Adipose tissue (tissue), 3 donors: ENCODE data around the gene AK8. TPM values are rescaled to one million over a fixed set of nuclear protein-coding genes. Genes with fewer than 3 reads are reported as not detected.

Experiments
- H3K27ac ChIP-seq: one replicate; pipeline ENCODE4 v1.5.1; 2013; ENCODE audit warnings: low read depth, low read length
- WGBS, 3 donors: extraction: QIAGEN DNeasy Blood & Tissue Kit; methylation state at CpG; one replicate each; pipeline ENCODE4 v1.1.7; 2013; 5-methylcytosine and 5-hydroxymethylcytosine counted together
- polyA plus RNA-seq, 3 donors: library from polyadenylated mRNA; stranded (reverse); fragments of 200-250 nt; gene quantifications; one replicate each; pipeline ENCODE4 v1.2.3, GENCODE V29; 2013
- donor health status: healthy with polysubstance abuse.
- donor health status: Bipolar disorder and iron deficiency.
- donor health status: healthy.

AK8 gene
- polyA plus RNA-seq, 3 donors: 0.12 to 0.66 TPM; not detected in 1

DNA sequence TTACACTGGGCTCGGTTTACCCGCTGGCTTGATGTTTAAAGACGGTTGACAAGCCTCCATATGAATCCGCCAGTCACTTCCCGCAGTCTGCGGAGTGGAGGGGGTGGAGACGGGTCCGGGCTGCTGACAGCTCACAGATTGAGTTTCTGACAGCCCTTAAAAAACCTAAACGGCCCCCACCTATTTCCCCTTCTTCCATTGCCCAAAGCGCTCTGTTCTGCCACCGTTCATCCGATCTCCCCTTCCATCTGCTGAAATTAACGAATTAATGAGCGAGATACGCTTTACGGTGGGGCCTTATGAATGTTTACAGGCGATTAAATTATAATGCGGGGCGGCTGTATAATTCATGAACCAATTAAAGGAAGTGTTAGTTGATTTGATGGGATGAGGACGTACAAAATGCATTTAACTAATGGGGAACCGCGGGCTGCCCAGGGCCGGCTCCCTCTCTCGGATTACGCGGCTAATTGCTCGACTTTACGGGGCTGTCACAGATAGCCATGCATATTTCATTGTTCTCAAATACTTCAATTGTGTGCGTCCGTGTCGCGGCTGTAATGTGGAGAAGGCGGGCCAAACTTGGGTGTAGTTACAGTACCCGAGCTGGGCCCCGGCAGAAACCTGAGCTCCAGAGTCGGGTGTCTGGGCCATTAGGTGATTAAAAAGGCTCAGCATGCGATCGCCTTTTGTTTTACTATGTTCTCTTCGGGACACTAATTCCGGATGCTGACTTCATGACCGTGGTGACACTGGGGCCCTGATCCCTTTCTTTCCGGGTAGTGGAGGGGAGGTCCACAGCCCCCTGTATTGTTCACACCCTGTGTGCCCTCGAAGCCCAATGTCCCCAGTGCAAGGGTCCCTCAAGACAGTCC is 133.0 kb downstream of the AK8 start:
- 15 to 29% (median 15%) methylated on average over 43 of the region's 43 CpGs for WGBS, 3 donors
- no peak overlapping the region for H3K27ac ChIP-seq

DNA sequence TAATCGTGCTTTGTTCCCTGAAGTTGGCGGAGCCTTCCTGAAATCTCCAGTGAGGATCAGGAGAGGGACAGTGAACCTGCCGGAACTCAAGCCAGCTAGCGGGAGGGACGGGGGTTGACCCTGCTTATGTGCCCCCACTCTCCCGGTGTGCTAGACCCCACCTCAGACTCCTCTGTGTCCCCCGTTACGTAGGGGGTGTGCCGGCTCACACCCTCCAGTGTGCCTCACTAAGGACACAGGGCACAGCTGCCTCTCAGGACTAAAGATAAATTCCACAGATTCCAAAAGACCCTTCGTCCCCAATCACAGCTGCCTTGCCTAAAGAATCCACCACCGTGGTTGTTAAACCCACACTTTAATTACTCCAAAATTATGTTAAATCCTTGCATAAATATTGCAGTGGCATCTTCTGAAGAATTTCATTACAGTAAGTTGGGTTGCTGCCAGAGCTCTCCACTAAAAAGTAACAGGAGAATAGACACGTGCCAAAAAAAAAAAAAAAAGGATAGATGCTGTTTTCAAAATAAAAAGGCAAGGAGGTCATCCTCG is 134.1 kb downstream of the AK8 start:
- H3K27ac ChIP-seq: no peak overlapping the region
- 31 to 38% (median 37%) methylated on average over 13 of the region's 13 CpGs for WGBS, 3 donors

DNA sequence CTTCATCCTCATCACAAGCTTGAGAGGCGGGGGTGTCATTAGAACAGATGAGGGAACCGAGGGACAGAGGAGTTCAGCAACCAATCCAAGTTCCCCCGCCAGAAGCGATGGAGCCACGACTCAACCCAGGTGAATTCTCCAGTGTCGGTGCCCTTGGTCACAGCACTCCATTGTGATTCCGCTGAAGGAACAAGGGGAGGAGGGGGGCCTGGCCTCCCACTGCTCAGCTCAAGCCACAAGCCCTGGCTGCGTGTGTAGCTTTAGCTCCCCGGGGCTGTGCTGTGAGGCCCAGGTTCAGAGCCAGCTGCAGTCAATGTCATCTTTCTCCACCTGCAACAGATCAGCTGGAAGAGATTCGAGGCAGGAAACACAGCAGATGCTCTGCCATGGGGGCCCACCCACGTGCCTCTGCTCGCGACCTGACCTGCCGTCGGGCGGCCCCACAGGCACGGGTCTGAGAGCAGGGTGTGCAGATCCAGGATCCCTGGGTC is 135.2 kb downstream of the AK8 start:
- H3K27ac ChIP-seq: no peak overlapping the region
- WGBS, 3 donors: 46 to 54% (median 50%) methylated on average over 17 of the region's 17 CpGs

DNA sequence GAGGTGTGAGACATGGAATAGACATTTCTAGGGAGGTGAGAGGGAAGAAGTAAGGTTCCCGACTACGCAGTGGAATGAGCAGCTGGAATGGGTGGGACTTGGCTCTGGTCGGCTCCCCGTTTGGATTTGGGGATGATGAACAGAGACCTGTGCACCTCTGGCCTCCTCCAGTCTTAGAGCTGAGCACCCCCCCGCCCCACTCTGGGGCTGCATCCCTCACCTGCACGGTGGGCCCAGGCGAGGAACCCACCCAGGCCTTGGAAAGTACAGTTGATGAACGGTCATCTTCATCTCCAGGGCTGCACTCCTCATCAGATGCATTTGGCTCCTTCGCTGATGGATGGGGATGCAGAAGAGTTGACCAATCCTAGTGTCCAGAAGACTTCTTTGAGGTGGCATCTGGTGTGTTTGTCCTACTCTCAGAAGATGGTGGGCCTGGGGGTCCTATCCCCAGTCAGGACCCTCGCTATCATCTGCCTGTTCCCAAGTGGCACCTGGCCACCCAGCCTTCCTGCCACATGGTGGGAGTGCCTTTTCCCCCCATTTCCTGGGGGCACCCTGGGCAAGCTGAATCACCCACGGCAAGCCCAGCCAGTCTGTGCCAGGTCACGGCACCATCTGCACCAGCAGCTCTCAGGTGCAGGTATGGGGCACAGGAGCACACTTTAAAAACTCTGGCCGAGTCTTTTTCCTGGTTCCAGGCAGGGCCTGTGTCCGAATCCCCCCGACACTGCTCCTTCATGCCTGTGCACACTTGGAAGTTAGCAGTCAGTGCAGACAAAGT is 137.4 kb downstream of the AK8 start:
- no peak overlapping the region for H3K27ac ChIP-seq
- 87 to 90% (median 89%) methylated on average over 15 of the region's 15 CpGs for WGBS, 3 donors

DNA sequence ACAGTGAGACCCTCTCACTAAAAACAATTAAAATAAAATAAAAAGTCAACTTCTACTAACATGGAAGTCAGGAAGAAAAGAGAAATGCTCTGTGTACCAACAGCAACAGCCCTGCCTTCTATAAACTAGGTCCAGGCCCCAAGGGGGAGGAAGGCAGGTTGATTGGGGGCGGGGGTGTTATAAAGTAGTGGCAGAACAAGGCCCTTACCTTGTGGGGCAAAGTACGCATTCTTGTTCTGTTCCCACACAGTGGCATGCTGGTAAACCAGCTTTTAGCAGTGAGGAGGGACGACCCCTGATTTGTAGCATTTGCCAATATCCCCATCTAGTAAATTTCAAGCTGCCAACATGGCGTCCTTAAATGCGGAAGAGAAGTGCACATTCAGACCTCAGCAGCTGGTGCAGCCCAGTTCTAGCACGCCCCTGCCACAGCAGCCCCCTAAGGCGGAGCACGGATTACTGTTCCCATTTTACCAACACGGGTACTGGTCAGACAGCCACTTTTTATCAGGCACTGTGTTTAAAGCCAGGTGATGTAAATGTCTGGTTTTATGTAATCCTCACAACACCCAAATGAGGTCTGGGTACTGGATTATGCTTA is 138.3 kb downstream of the AK8 start:
- H3K27ac ChIP-seq: no peak overlapping the region
- 90 to 93% (median 91%) methylated on average over 9 of the region's 9 CpGs for WGBS, 3 donors

DNA sequence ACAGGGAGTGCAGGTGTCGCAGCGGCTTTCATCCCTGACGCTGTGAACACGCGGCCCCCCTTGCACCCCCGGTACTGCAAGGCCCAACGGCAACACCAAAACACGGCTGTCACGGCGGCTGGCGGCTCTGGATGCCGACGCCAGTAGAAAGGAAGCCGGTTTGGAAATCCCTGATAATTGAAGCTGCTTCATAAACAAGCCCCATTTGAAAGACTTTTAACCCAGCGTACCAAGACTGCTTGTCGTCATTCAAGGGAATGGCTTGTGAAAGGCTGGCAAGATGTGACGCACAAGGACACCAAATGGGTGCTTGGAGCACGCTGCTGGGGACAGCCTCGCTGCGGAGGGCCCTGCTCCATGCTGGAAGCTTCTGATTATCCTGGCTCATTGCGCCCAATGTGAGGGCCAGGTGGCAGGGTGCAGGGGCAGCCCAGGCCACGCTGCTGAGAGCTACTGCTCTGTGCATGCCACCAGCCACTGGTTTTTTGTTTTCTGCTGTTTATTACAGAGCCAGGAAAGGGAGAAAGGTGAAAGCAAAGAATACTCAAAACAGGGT is 144.7 kb downstream of the AK8 start:
- no peak overlapping the region for H3K27ac ChIP-seq
- WGBS, 3 donors: 58 to 65% (median 63%) methylated on average over 22 of the region's 22 CpGs

DNA sequence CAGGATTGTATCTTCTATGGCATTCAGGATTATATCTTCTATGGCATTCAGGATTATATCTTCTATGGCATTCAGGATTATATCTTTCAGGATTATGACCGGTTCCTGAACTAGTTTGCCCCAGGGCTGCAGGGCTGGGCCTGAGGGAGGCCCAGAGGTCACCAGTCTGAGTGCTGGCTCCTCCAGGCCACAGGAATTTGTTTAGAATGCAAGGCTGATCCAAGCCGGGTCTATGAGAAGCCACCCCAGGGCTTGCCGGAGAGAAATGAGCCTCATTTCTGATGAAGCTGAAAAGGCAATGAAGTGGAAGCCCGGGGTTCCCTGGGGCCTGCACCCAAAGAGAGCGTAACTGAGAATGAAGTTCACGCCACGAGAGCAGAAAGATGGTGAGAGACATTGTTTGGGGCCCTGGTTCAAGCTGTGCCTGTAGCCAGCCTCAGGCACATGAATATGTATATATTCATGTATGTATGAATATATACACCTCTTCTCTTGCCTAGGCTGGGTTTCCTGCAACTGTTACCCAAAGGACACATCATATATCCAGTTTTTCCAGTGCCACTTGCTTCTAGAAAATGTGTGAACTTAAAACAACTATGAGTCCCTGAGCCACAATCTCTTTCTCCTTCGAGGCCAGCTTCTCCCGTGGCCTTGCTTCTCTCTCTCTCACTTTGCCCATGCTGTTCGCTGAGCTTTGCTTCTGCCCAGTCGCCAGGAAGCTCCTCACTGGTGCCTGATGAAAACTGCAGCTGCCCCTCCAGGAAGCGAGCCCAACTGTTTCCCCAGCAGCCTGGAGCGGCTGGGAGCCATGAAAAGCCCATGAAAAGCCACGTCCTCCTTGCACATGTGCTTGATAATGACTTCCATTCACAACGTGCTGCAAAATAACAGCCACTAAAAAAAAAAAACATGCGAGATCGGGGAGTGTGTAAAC is 145.5 kb downstream of the AK8 start:
- no peak overlapping the region for H3K27ac ChIP-seq
- 53 to 59% (median 56%) methylated on average over 17 of the region's 17 CpGs for WGBS, 3 donors

DNA sequence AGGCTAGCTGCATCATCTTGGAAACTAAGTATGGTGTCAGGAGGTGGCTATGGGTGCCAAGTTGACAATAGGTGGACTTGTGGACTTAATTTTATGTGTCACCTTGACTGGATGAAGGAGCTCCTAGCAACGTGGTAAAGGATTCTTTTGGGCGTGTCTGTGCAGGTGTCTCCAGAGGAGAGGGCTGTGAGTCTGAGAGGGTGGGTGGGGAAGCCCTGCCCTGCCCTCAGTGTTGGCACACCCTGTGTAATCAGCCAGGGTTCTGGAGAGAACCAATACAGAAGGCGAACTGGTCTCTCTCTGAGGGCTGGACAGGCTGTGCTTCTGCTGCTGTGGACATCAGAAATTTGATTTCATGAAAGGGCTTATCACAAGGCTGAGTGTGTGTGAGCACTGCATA is 146.9 kb downstream of the AK8 start:
- H3K27ac ChIP-seq: no peak overlapping the region
- 69 to 78% (median 75%) methylated on average over 3 of the region's 3 CpGs for WGBS, 3 donors

DNA sequence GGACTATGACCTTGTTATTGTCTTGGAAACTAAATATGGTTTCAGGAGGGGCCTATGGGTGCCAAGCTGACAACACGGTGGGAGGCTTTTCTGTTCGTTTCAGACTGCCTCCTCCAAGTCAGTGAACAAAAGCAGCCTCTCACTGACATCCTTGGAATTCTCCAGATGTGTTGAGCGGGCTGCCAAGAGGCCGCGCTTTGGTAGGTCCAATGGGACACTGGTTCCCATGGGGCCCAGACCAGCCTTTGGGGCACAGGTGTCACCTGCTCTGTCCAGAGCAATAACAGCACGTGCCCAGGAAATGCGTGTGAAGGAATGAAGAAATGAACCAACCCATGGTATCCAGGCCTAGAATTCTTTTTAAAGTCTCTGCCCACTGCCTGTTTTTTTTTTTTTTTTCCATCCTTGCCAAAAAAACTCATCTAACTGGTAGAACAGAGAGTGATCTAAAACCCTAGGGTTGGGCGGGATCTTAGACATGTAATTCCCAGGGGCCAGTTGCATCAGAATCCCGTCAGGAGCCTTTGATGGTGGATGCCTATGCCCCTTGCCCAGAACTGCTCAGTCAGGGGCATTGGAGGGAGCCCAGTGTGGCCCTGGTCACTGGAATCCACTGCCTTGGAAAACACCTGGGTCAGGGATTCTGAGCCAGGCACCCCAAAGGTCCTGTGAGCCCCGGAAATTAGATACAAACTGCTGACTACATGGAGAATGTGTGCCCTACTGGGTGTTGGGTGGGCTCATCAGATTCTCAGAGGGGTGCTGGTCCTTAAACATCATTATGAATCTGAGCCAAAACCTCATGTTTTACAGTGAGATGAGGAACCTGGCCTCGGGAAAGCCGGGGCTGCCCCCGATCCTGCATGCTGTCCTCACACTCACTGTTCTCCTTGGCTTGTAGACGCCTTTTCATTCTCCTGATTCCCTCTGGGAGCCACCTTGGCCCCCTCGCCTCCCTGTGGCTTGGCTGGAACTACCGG is 147.7 kb downstream of the AK8 start:
- H3K27ac ChIP-seq: no peak overlapping the region
- 84 to 89% (median 87%) methylated on average over 16 of the region's 16 CpGs for WGBS, 3 donors

DNA sequence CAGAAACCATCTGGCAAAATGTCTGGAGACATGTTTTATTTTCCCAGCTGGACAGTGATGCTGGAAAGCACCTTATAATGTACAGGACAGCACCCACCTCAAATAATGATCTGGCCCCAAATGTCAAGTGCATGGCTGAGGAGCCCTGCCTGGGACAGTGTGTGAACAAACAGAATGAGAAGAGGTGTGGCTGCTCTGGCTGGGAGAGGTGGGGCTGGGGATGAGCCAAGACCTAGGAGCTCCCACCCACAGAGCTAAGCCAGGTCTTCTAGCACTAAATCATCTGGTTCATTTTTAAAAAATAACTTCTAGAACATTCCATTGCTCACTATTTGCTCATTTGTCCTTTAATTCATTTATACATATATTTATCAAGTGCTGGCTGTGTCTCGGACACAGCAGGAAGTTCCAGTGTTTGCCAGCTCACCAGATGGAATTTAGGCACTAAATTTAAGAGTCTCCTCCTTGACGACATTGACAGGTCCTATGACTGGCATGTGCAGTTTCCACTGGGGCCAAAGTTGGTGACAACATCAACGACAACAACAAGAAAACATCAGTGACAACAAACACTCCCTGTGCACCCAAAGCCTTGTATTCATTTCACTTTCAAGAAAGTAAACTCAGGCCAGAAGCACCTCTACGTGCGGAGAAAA is 148.7 kb downstream of the AK8 start:
- no peak overlapping the region for H3K27ac ChIP-seq
- WGBS, 3 donors: 57 to 75% (median 72%) methylated on average over 5 of the region's 5 CpGs

DNA sequence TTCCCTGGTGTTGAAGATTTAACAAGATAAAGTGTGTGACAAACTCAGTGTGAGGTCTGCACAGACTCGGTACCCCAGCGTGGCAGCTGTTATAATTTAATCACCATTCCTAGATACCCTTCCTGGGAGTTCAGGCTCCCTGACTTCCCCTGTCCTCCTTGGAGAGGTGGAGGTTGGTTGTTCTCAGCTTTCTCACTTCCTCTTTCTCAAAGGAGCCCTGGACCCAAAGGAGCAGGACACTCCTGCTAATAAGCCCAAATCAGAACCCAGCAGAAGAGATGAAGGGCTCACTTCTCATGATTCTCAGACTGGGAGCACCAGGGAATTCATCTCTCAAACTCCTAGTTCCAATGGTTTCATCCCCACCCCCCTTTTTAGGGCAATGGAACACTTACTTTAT is 149.6 kb downstream of the AK8 start:
- 57 to 78% (median 70%) methylated on average over 2 of the region's 2 CpGs for WGBS, 3 donors
- H3K27ac ChIP-seq: no peak overlapping the region

DNA sequence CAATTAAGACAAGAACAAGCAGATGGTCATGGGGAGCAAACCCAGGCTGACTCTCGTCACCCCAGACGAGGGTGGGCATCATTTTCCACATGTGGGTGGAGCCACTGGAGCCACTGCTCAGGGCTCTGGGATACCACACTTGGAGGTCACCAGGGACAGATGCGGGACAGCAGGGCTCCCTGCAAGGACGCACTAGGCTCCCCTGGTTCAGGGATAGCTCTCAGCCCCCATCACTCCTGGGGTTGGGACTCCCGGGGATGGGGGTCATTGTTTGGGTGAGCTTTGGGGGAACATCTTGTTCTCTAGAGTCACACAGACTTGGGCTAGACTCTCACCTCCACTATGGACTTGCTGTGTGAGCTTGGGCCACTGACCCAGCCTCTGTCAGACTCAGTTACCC is 150.0 kb downstream of the AK8 start:
- WGBS, 3 donors: 83 to 90% (median 88%) methylated on average over 5 of the region's 5 CpGs
- no peak overlapping the region for H3K27ac ChIP-seq

DNA sequence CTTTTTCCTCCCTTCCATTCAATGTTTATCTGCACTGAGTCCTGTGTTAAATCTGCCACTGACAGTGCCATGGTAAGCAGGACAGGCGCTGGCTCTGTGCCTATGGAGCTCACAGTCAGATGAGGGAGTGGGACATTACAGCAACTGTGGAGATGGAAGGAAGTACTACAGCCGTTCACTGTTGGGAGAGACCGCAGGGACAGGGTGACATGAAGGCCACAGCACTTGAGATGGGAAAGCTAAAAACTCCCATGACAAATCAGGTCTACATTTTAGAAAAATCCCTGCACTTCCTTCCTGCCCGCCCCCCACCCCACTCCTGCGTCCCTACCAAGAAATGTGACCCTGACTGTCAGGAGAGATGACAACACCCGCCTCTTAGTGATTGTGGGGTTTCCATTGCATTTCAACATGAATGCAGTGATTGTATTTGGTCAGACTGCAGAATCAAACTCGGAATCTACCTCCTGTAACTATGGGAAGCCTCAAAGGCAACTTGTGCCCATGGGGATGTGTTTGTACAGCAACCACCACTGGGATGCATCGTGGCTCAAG is 151.4 kb downstream of the AK8 start:
- WGBS, 3 donors: 63 to 71% (median 65%) methylated on average over 8 of the region's 8 CpGs

DNA sequence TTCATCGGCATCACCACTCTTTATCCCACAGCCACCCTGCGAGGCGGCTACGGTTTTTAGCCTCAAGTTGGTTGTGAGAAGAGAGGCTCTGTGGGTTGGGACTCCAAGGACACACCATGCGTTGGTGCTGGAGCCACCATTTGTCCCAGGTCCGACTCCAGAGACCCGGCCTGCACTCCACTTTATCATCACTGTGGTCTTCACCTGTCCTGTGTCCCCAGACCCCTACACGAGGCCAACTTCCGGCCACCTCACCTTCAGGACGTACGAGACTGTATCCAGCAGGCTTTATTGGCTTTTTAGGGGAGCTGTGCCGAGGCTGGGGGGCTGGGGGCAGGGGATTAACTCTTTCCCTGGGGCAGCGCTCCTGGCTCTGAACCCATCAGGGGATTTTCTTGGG is 152.8 kb downstream of the AK8 start:
- no peak overlapping the region for H3K27ac ChIP-seq
- WGBS, 3 donors: 92 to 94% (median 94%) methylated on average over 13 of the region's 13 CpGs

More for the DNA sequence above, 151.4 kb downstream of the AK8 start:
- no peak overlapping the region for H3K27ac ChIP-seq

DNA sequence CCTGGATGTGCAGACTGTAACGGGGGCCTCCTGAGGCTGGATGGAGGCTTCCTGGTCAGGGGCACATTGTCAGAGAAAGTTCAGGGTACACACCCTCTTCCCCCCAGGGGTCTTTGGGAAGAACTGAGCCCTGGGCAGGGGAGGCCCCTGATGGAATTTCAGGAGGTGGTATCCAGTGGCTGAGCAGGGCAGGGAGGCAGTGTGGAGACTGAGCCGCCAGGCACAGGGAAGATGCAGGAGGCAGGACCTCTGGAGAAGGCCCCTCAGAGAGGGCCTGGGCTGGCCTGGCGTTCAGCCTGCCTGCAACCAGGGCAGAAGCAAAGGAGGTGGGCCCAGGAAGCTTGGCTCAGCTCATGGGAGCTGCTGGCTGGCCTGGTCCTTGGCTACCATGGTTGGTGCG is 154.3 kb downstream of the AK8 start:
- H3K27ac ChIP-seq: no peak overlapping the region
- 82 to 83% (median 83%) methylated on average over 4 of the region's 4 CpGs for WGBS, 3 donors
